Measurements from ENCODE around the gene DRC1. TPM values are rescaled to one million over a fixed set of nuclear protein-coding genes. Genes with fewer than 3 reads are reported as not detected.
"Not testable (repeated sequence)": the region's sequence is repeated elsewhere in the genome, so short reads cannot be mapped to it uniquely, and the experiment has no call there.

Gene DRC1
- total RNA-seq, 2 donors from 2014 or later, result not detected

DNA sequence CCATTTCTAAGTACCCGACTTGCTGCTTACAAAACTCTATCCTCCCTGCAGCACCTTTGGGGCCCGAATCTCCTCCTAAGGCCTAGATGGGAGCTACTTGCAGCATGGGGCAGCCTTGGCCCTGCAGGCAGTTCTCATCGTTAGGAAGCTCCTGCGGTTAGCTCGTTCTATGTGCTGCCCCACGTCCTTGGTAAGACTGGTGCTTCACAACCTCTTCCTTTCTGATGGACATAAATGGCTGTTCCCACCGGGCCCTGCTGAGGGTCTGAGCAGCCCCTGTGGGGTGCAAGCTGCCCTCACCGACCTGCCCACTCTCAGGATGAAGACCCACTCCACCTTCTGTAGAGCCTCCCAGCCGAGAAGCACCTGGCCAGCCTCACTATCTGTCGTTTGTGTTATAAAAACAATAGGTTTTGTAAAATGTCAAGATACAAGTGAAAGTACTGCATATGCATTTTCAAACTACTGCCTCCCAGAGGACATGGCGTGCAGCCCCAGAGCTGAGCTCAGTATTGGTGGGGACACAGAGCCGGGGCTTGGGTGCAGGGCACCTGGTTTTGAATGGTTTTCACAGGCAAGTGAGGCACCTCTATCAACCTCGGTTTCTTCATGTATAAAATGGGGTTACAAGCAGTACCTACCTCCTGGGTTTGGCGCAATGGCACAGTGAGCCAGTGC, 56.8 kb downstream of the DRC1 start:
- DNase-seq (no peak), ATAC-seq (no peak)
- intact Hi-C loops (cut with DNase I, micrococcal nuclease), result no loop called here

DNA sequence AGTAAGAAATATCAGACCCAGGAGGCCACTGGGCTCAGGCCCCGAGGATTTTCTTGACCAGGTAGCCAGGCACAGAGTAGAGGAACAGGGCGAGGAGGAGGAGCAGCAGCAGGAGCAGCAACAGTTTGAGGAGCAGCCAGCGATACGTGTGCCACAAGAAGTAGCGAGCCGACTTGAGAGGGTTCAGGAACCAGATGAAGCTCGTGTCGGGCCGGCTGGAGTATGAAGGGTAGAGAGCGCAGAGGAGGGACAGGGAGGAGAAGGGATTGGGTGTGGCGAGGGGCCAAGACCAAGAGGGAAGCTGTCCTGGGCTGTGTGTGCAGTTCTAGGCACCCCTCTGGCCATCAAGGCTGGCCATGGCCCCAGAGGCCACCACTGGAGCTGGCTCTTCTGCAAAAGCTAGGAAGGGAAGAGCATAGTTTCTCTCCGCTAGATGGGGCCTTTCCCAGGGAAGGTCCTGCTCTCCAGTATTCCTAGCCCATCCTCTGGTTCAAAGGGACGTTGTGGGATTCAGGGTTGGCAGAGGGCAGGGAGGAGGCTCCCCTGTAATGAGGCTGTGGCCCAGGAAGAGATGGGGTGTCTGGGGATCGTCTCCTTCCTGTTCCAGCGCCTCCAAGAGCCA, 58.4 kb downstream of the DRC1 start:
- ATAC-seq, result no peak
- intact Hi-C loops (cut with DNase I, micrococcal nuclease), result no loop called here
- DNase-seq, result peak in 1 of 2 donors; percentile 1

DNA sequence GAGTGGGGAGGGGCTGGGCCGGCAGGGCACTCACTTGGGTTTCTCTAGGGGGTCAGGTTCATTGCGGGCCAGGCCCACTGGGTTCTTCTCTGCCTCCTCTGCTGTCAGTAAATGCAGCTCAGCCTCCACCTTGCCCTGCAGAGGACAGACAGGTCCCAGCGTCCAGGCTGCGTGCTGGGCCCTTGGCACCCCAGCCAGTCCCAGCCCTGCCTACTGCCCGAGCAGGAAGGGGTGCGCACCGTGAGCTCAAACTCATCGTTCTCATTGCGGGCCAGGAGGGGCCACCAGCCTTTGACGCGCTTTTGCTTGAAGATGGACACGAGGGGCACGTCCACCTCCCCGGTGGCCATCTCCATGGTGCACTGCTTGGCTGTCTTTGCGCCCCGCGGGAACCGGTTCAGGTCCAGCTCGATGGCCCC, 58.9 kb downstream of the DRC1 start:
- peak in 1 of 2 donors; percentile 18 for DNase-seq
- intact Hi-C loops (cut with DNase I, micrococcal nuclease), result no loop called here
- no peak for ATAC-seq

DNA sequence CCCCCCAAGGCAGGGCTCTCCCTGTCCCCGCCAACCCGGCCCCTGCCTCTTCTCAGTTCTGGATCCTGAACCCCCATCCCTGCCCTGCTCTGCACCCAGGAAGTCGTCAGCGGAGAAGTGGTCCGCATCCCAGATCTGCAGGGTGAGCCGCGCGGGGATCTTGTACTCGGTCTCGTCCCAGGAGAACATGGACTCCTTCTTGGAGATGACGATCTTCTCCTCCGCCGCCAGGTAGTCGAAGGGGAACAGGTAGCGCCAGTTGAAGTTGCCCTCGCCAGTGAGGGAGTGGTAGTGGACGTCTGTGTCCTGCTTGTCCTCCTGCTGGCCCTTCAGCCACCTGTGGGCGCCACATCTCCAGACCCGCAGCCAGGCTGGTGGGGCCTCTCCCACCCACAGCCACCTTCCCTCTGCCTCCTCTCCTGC, 59.9 kb downstream of the DRC1 start:
- ATAC-seq (no peak), DNase-seq (no peak)
- intact Hi-C loops (cut with DNase I, micrococcal nuclease), result no loop called here

DNA sequence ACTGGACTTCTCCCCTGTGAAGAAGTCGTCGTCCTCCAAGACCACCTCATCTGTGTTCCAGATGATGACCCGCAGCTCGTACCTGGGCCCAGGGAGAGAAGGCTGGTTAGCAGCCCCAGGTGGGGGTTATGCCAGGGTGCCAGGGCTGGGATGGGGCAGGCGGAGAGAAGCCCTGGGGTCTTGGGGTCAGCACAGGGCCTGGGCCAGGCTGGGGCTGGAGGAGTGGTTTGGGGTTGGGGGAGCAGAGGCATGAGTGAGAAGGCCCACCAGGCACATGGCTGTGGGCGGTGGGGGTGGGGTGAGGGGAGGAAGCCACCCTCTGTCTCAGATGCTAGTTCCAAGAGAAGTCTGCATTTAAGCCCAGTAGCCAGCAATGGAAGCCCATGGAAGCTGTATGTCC, 60.4 kb downstream of the DRC1 start:
- ATAC-seq (no peak), DNase-seq (no peak)
- intact Hi-C loops (cut with DNase I, micrococcal nuclease), result no loop called here

DNA sequence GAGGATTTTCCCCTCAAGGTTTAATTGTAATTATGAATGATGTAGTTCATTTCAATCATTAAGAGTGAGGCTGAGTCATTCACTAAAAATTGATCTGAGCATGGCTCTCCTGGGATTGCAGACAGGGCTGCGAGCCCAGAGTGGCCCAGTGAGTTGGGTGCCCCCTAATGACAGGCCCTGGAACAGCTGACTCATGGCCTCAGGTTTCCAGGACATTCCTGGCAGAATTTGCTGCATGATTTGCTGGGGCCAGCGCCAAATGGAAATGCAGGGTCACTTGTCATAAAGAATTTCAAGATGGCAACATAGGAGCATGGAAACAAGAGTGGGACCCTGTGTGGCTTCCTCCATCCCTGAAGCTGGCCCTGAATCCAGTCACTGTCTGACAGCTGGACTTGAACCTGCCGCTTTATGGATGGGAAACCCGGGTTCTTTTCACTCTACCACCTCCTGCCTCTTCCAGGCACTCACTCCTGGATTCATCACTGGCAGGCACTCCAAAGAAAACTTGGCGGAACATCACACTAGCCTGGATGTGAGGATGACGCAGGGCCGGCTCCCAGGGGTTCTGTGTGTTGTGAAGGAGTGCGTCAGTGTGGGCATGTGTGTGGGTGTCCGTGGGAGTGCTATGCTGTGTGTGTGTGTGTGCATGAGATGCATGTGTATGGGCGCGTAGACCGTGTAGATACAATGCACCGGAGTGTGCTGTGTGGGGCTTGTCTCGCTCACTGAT, 61.0 kb downstream of the DRC1 start:
- intact Hi-C loops (cut with DNase I, micrococcal nuclease), result no loop called here
- peak; percentile 66 for ATAC-seq
- peak in 1 of 2 donors; percentile 20 for DNase-seq

DNA sequence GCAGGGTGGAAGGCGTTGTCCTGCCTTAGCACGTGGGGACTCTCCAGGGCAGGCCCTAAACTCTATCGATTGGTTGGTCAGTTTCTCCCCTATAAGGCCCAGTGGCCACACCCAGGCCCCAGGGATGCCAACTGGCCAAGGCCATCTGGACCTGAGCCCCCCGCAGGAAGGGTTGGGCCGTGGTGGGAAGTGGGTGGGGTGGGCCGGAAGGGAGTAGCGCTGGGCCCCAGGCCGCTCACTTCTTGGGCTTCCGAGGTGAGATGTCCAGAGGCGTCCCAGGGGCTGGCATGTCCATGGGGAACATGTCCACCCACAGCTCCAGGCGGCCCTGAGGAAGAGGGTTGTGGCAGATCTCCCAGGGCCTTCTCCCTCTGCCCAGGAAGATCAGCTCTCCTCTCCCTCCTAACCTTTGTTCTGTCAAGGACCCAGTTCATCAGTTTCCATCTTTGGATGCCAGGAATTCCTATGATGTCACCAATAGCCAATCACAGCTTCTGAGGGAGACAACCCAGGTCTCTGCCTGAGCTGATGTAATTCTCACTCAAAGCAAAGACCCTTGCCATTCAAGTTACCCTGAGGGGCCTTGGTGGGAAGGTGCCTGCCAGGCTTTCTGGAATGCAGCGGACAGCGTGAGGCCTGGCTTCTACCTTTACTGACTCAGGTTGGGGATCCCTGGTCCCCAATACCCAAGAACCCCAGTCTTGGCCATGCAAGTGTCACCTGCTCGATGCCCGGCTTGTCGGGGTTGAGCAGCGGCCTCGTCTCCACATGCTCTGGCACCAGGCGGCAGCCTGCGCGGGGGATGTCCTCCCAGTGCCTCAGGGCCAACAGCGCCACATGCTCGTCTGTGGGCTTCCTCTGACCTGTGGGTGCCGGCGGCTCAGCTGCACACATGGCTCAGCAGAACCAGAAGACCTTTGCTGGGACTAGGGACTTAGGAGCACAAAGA, 61.8 kb downstream of the DRC1 start:
- DNase-seq, result no peak
- intact Hi-C loops (cut with DNase I, micrococcal nuclease), result no loop called here
- no peak for ATAC-seq

DNA sequence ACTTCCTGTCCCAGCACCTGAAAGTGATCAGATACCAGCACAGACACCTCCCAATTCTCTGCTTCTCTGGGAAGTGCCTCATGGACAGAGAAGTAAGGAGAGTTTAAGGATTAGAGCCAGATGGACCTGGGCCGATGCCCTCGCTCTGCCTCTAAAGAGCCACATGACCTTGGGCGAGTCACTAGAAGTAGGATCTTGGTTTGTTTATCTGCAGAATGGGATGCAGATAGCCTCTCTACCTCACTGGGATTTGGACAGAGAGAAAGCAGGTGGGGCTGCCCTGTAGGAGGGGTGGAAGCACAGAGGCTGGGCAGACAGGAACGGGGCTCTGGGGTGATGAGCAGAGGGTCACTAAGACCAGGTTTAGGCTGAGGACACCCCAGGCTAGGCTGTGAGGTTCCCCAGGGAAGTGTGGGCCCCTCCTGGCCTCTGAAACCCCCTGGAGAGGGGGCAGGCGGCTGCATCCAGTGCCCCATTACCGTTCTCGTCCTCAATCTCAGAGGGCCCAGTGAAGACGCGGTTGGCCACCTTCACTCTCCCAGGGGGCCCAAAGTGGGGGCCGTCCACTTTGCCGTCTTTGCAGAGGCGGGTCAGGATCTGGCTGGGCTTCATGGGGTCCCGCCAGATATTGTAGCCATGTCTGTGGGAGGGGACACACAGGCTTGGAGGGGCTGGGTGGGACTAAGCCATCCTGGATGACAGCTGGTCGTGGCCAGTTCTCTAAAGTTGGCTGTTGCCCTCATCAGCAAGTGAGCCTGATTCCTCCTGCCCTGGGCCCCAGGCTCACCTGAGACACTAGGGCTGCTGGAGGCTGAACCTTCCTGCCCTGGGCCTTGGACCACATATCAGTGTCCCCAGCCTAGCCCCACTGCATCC, 62.9 kb downstream of the DRC1 start:
- DNase-seq (no peak), ATAC-seq (no peak)
- intact Hi-C loops (cut with DNase I, micrococcal nuclease), result no loop called here

DNA sequence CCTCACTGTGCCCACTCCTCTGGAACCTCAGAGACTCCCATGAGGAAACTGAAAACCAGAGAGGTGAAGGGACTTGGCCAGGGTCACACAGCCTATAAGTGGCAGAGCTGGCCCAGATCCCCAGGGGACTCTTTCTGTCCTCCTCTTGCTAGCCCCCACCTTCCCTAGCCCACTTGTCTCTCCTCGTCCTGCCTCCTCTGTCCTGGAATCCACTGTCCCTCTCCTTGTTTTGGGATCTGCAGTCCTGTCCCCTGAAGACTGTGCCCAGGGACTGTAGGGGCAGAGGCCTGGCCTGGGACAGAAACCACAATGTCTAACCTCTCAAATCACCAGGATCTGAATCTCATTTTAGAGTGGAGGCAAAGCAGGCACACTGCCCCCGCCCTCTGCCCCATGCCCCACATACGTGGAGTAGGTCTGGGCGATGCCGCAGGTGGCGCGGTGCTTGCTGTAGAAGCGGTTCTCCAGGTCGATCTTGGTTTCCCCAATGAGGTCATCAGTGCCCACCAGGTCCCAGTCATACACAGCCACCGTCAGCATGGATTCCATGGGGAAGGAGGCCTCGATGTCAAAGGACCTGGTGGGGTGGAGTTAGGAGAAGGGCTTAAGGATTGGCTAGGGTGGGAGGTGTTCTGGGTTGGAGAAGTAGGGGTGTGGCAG, 63.7 kb downstream of the DRC1 start:
- no peak for ATAC-seq
- intact Hi-C loops (cut with DNase I, micrococcal nuclease), result no loop called here
- DNase-seq, result no peak

DNA sequence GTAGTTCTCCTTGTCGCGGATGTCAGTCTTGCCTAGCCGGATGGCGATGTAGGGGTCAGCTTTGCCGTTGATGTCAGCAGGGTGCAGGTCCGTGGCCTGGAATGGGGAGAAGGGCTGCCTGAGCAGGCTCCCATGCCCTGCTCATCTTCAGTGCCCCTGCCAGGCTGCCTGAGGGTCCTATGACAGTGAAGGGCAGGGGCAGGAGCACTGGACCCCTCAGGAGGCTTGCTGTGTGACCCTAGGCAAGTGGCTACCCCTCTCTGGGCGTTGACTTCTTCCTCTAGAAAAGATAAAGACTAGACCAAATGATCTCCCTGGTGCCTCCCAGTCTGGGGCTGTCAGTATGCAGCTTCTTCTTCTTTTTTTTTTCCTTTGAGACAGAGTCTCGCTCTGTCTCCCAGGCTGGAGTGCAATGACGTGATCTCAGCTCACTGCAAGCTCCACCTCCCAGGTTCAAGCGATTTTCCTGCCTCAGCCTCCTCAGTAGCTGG, 64.3 kb downstream of the DRC1 start:
- intact Hi-C loops (cut with DNase I, micrococcal nuclease), result no loop called here
- DNase-seq, result no peak
- ATAC-seq, result no peak

DNA sequence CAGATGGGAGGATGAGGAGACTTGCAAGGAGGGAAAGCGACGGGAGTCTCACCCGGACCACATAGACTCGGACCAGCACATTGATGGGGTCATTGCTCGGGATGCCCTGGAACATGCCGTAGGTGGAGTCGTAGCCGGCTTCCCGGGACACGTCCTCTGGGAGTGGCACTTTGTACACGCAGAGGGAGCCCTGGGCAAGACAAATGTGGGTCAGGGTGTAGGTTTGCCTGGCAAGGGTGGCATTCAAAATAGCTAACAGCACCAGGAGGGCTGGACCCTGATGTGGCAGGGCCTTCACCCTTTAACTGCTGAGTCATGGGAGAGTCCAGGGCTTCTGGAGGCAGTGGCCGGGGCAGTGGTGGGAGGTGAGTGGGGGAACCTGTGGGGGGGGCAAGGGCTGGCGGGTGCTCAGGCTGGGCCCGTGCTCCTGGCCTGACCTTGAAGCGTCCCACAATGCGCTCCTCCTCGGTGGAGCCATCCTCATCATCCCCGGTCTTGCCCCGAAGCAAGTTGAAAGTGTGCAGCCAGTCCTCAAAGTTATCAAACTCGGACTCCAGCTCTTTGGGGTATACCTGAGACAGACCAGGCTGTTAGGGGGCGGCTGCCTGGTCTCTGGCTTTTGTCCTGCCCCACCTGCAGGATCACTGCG, 65.1 kb downstream of the DRC1 start:
- no peak for ATAC-seq
- intact Hi-C loops (cut with DNase I, micrococcal nuclease), result no loop called here
- DNase-seq, result no peak

DNA sequence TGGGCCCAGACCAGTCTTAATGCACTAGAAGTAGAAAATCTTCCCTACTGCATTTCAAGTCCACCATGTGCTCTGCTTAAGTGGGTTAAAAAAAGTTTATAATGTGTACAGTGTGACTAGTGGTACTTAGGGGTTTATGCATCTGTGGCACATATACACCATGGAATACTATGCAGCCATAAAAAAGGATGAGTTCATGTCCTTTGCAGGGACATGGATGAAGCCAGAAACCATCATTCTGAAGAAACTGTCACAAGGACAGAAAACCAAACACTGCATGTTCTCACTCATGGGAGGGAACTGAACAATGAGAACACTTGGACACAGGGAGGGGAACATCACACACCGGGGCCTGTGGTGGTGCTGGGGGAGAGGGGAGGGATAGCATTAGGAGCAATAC, 66.8 kb downstream of the DRC1 start:
- ATAC-seq; DNase-seq; intact Hi-C loops (cut with DNase I, micrococcal nuclease): not testable (repeated sequence)

DNA sequence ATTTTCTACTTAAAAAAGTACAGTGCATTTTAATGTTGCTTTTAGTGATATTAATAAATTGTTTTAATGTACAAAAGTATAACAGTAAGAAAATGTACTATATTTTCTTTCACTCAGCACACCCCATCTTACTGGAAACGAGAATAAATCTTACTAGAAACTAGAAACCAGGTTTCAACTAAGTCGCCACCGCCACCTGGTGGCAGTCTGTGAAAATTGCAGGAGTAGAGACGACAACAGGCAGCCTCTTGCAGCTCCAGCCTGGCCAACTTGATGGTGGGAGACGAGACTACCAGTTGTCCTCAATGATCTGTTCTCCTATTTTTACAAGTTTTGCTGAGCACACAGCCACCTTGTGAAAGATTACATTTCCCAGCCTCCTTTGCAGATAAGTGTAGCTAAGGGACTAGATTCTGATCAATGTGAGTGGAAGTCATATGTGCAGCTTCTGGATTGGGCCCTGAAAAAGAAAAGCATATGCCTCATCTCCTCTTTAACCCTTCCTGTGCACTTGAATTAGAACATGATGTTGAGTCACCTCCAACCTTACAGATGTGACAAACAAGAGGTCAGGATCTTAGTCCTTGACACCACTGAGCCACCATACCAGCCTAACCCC, 67.5 kb downstream of the DRC1 start:
- DNase-seq, result peak in 1 of 2 donors; percentile 62
- intact Hi-C loops (cut with DNase I, micrococcal nuclease), result no loop called here
- ATAC-seq, result peak; percentile 41

DNA sequence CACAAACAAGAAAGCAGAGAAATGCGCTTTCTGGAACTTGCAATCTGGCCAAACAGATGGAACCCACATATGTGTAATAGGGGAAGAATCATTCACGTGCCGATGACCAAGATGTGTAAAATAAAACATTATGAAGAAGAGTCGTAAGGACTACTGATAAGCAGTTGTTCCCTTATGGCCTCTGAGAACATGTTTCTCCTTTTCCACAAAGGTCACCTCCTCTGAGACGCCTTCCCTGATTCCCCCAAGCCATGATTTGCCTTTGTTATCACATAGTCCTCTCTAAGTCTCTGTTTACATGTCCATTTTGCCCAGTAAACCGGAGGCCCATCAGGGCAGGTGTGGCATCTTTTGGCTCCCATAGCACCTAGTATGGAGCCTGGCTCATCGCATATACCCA, 68.2 kb downstream of the DRC1 start:
- intact Hi-C loops (cut with DNase I, micrococcal nuclease), result no loop called here
- no peak for DNase-seq
- ATAC-seq, result no peak

DNA sequence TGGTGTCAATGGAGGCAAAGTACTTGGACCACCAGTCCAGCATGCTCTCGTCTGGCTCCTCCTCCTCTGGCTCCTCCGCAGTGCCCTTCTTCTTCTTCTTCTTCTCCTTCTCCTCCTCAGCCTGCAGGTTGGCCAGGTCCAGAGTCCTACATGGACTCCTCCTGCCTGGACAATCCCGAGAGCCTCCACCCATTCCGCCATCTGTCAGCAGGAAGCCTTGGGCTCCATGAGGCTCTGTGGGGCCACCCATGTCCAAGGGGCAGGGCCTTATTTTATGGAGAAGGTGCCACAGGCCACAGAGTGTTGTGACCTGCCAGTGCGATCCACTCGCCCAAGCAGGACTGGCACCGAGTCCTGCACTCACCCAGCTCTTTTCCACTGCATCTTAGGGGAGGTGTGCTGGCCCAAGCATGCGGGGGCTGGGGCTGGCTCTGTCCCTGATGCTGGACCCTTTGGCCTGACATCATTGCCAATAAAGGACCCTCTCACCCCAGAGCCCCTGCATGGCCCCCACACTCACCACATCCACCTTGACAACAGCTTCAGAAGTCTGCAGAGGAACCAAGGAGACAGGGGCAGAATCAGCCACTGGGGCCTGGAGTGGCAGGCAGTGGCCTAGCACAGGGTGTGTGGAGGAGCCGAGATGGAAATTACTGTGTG, 69.0 kb downstream of the DRC1 start:
- no peak for DNase-seq
- intact Hi-C loops (cut with DNase I, micrococcal nuclease), result no loop called here
- no peak for ATAC-seq

DNA sequence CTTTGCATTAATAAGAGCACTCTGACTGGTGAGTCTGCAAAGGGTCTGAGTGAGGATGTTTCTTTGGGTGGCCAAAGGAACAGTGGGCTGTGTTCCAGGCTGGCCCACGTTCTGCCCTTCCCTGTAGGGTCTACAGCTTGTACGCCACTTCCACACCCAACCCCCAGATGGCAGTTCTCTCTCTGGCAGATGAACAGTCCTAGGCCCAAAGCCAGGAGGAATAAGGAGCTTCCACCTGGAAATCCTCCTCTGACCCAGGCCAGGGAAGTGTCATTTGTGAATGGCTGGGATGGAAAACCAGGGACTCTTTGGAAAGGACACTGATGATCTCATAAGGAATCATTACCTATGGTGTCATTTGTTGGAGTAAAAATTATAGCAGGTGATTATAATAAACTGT, 69.6 kb downstream of the DRC1 start:
- intact Hi-C loops (cut with DNase I, micrococcal nuclease), result no loop called here
- DNase-seq, result no peak

More for the DNA sequence above, 69.6 kb downstream of the DRC1 start:
- ATAC-seq, result no peak
